Measurements from ENCODE around the gene ARL6IP4.

The ARL6IP4 gene

GRCh38 chr12:122997343-122998250 is 17.1 kb downstream of the ARL6IP4 start:
- no peak for TF ChIP-seq TAF1 (IDR thresholded peaks at IDR 0.05; ENCODE audit: borderline replicate concordance, insufficient read depth, low read length)
- TF ChIP-seq SIN3A (IDR thresholded peaks at IDR 0.05; ENCODE audit: borderline replicate concordance, insufficient read depth, low read length), result no peak
- TF ChIP-seq FOXP2 (optimal IDR thresholded peaks at IDR 0.05; ENCODE audit: borderline replicate concordance, extremely low read depth, extremely low read length, insufficient read depth), result no peak
- no peak for TF ChIP-seq REST (IDR thresholded peaks at IDR 0.05; ENCODE audit: insufficient read depth in 1 of 2, low read depth in 2 of 2, low read length in 2 of 2)
- no peak for TF ChIP-seq POLR2AphosphoS5 (IDR thresholded peaks at IDR 0.05; ENCODE audit: low read depth, low read length)

- no peak for TF ChIP-seq REST (IDR thresholded peaks at IDR 0.05; ENCODE audit: insufficient read depth in 1 of 2, low read depth in 2 of 2, low read length in 2 of 2)
- no peak for TF ChIP-seq TAF1 (IDR thresholded peaks at IDR 0.05; ENCODE audit: borderline replicate concordance, insufficient read depth, low read length)
- TF ChIP-seq SIN3A (IDR thresholded peaks at IDR 0.05; ENCODE audit: borderline replicate concordance, insufficient read depth, low read length), result no peak
- no peak for TF ChIP-seq FOXP2 (optimal IDR thresholded peaks at IDR 0.05; ENCODE audit: borderline replicate concordance, extremely low read depth, extremely low read length, insufficient read depth)
- TF ChIP-seq POLR2AphosphoS5 (IDR thresholded peaks at IDR 0.05; ENCODE audit: low read depth, low read length), result no peak
These were observed 17.8 kb downstream of the ARL6IP4 start for GRCh38 chr12:122998316-122998715.

- no peak for TF ChIP-seq REST (IDR thresholded peaks at IDR 0.05; ENCODE audit: insufficient read depth in 1 of 2, low read depth in 2 of 2, low read length in 2 of 2)
- TF ChIP-seq TAF1 (IDR thresholded peaks at IDR 0.05; ENCODE audit: borderline replicate concordance, insufficient read depth, low read length), result no peak
- no peak for TF ChIP-seq SIN3A (IDR thresholded peaks at IDR 0.05; ENCODE audit: borderline replicate concordance, insufficient read depth, low read length)
- TF ChIP-seq FOXP2 (optimal IDR thresholded peaks at IDR 0.05; ENCODE audit: borderline replicate concordance, extremely low read depth, extremely low read length, insufficient read depth), result no peak
- no peak for TF ChIP-seq POLR2AphosphoS5 (IDR thresholded peaks at IDR 0.05; ENCODE audit: low read depth, low read length)
These were observed 18.9 kb downstream of the ARL6IP4 start for GRCh38 chr12:122999196-122999946.

- TF ChIP-seq POLR2AphosphoS5 (IDR thresholded peaks at IDR 0.05; ENCODE audit: low read depth, low read length) (no peak), FOXP2 (optimal IDR thresholded peaks at IDR 0.05; ENCODE audit: borderline replicate concordance, extremely low read depth, extremely low read length, insufficient read depth) (no peak), TAF1 (IDR thresholded peaks at IDR 0.05; ENCODE audit: borderline replicate concordance, insufficient read depth, low read length) (no peak), SIN3A (IDR thresholded peaks at IDR 0.05; ENCODE audit: borderline replicate concordance, insufficient read depth, low read length) (no peak), REST (IDR thresholded peaks at IDR 0.05; ENCODE audit: insufficient read depth in 1 of 2, low read depth in 2 of 2, low read length in 2 of 2) (no peak)
These were observed 19.5 kb downstream of the ARL6IP4 start for GRCh38 chr12:122999986-123000420.

Measured in PFSK-1 (cell line).